Measurements from ENCODE around the gene SMU1.
A peak's percentile ranks its signal among the peaks of the same experiment; 100 is the strongest.

Gene SMU1

DNA sequence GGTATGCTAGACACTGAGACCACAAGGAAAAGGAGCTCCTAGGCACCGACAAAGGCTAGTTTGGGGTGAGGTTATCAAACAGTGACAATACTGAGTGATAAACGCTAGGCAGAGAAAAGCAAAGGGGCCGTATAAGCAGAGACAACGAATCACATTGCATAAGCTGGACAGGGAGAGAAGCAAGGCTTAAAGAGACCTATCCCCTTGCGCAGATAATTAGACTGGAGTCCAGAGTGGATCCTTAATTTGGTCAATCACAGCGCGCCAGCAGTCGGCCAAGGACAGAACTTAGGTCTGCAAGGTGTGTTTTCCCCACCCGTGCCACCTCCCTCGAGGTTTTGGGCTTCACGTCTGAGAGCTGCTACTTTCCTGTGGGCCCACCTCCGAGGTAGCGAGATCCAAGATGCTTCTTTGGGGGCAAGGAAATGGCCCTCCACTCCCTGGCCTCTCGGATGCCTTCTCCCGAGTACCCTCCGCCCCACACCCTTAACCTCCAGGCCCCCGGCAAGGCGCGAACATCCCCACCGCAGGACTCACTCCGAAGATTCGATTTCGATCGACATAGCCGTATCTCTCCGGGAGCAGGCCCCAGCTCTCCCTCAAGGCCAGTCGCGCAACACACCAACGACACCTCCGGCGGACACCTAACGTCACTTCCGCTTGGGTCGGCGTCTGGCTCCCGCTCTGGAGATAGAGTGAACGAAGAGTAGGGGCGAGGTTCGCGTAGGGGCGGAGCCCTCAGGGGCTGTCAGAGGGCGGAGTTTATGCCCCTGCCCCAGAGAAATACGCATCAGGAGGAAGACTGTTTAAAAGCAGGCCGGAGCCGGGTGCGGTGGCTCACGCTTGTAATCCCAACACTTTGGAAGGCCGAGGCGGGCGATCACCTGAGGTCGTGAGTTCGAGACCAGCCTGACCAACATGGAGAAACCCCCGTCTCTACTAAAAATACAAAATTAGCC is at the start of gene SMU1:
TSS of gene SMU1 (minus strand) at position 629 of the 959 bp plus-strand sequence. CDS start at position 563, 66 bp downstream.
- Histone ChIP-seq H3F3A (ENCODE audit: insufficient read depth) (peaks cover 10% of the 10 kb centered on the region; the same call in 1 of the 2 replicates), H3K27ac (ENCODE audit: low read depth, low read length) (peak within 1 kb of the TSS; percentile 13; the same call in 1 of the 2 replicates)

DNA sequence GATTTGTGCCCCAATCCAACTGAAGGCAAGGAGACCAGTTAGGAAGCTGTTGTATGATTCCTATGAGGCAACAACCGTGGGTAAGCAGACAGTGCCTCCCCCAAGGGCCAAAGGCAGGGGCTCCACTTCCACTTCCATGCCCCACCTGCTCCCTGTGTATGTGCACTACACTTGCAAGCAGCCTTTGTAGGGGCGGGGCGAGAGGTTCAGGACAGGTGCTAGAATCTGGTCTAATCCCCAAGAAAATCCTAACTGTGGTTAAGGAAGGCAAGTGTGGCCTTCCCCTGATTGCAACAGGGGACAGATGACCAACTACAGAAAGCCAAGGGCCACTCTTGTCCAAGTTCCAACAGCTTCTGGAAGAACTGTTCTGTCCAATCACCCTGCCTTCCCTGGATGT is 49.0 kb upstream of the SMU1 start:
- H3K79me2 ChIP-seq (ENCODE audit: insufficient read depth, low read length), result no peaks in the 10 kb centered on the region
- no peak overlapping the region for H3K9ac ChIP-seq (ENCODE audit: low read length)
- no peak overlapping the region for H3K4me3 ChIP-seq (ENCODE audit: insufficient read depth, low read length, poor library complexity, severe bottlenecking)
- H3K4me2 ChIP-seq (ENCODE audit: low read depth, low read length, poor library complexity, severe bottlenecking), result no peak overlapping the region
- no peaks in the 10 kb centered on the region for H3K9me3 ChIP-seq (ENCODE audit: insufficient read depth, low read length)
- no peaks in the 10 kb centered on the region for H3F3A ChIP-seq (ENCODE audit: insufficient read depth)
- no peak overlapping the region for H2AFZ ChIP-seq (ENCODE audit: low read depth, low read length, severe bottlenecking)
- TF ChIP-seq, protein P1, sequence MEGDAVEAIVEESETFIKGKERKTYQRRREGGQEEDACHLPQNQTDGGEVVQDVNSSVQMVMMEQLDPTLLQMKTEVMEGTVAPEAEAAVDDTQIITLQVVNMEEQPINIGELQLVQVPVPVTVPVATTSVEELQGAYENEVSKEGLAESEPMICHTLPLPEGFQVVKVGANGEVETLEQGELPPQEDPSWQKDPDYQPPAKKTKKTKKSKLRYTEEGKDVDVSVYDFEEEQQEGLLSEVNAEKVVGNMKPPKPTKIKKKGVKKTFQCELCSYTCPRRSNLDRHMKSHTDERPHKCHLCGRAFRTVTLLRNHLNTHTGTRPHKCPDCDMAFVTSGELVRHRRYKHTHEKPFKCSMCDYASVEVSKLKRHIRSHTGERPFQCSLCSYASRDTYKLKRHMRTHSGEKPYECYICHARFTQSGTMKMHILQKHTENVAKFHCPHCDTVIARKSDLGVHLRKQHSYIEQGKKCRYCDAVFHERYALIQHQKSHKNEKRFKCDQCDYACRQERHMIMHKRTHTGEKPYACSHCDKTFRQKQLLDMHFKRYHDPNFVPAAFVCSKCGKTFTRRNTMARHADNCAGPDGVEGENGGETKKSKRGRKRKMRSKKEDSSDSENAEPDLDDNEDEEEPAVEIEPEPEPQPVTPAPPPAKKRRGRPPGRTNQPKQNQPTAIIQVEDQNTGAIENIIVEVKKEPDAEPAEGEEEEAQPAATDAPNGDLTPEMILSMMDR (IDR thresholded peaks at IDR 0.05; ENCODE audit: insufficient read depth, low read length, poor library complexity, severe bottlenecking), result no peak
- TF ChIP-seq EZH2phosphoT487 (conservative IDR thresholded peaks at IDR 0.05; ENCODE audit: low read length), result no peak
- H3K9me2 ChIP-seq (replicated peaks; ENCODE audit: insufficient read depth, low read length), result no peaks in the 10 kb centered on the region
- H3K27me3 ChIP-seq (ENCODE audit: low read length), result no peaks in the 10 kb centered on the region
- H3K27ac ChIP-seq (ENCODE audit: low read depth, low read length), result no peak overlapping the region
- H4K20me1 ChIP-seq (ENCODE audit: low read depth, low read length), result no peaks in the 10 kb centered on the region
- no peaks in the 10 kb centered on the region for H3K36me3 ChIP-seq (ENCODE audit: low read length)

More for the DNA sequence above, at the start of gene SMU1:
- H3K4me2 ChIP-seq (ENCODE audit: low read depth, low read length, poor library complexity, severe bottlenecking), result peak within 1 kb of the TSS; percentile 91
- no peaks in the 10 kb centered on the region for H3K9me2 ChIP-seq (replicated peaks; ENCODE audit: insufficient read depth, low read length)
- H4K20me1 ChIP-seq (ENCODE audit: low read depth, low read length), result no peaks in the 10 kb centered on the region
- peaks cover 39% of the 10 kb centered on the region for H3K79me2 ChIP-seq (ENCODE audit: insufficient read depth, low read length)
- H3K4me3 ChIP-seq (ENCODE audit: insufficient read depth, low read length, poor library complexity, severe bottlenecking), result peak within 1 kb of the TSS; percentile 81
- peak within 1 kb of the TSS; percentile 75 for H2AFZ ChIP-seq (ENCODE audit: low read depth, low read length, severe bottlenecking)
- H3K27me3 ChIP-seq (ENCODE audit: low read length), result no peaks in the 10 kb centered on the region
- H3K9me3 ChIP-seq (ENCODE audit: insufficient read depth, low read length), result no peaks in the 10 kb centered on the region
- peak within 1 kb of the TSS; percentile 77 for H3K9ac ChIP-seq (ENCODE audit: low read length)
- H3K36me3 ChIP-seq (ENCODE audit: low read length), result peaks cover 12% of the 10 kb centered on the region
- TF ChIP-seq, protein P1 (IDR thresholded peaks at IDR 0.05; ENCODE audit: insufficient read depth, low read length, poor library complexity, severe bottlenecking), result no peak
- no peak for TF ChIP-seq EZH2phosphoT487 (conservative IDR thresholded peaks at IDR 0.05; ENCODE audit: low read length)

GRCh38 chr9:33124751-33125381 is 48.4 kb upstream of the SMU1 start:
- H3K9me2 ChIP-seq (replicated peaks; ENCODE audit: insufficient read depth, low read length), result no peaks in the 10 kb centered on the region
- no peak overlapping the region for H3K4me3 ChIP-seq (ENCODE audit: insufficient read depth, low read length, poor library complexity, severe bottlenecking)
- no peak for TF ChIP-seq EZH2phosphoT487 (conservative IDR thresholded peaks at IDR 0.05; ENCODE audit: low read length)
- TF ChIP-seq, protein P1 (IDR thresholded peaks at IDR 0.05; ENCODE audit: insufficient read depth, low read length, poor library complexity, severe bottlenecking), result no peak
- no peaks in the 10 kb centered on the region for H3K36me3 ChIP-seq (ENCODE audit: low read length)
- no peak overlapping the region for H2AFZ ChIP-seq (ENCODE audit: low read depth, low read length, severe bottlenecking)
- no peak overlapping the region for H3K9ac ChIP-seq (ENCODE audit: low read length)
- H3K9me3 ChIP-seq (ENCODE audit: insufficient read depth, low read length), result no peaks in the 10 kb centered on the region
- H3F3A ChIP-seq (ENCODE audit: insufficient read depth), result no peaks in the 10 kb centered on the region
- no peak overlapping the region for H3K27ac ChIP-seq (ENCODE audit: low read depth, low read length)
- H3K4me2 ChIP-seq (ENCODE audit: low read depth, low read length, poor library complexity, severe bottlenecking), result no peak overlapping the region
- no peaks in the 10 kb centered on the region for H3K79me2 ChIP-seq (ENCODE audit: insufficient read depth, low read length)
- no peaks in the 10 kb centered on the region for H4K20me1 ChIP-seq (ENCODE audit: low read depth, low read length)
- no peaks in the 10 kb centered on the region for H3K27me3 ChIP-seq (ENCODE audit: low read length)

Measured in SU-DHL-6 (cell line).